GM12878 (cell line): ENCODE measurements around the gene GARIN3. TPM values are rescaled to one million over a fixed set of nuclear protein-coding genes. Genes with fewer than 3 reads are reported as not detected.
A peak's percentile ranks its signal among the peaks of the same experiment; 100 is the strongest.

ENCODE experiments used
- ATAC-seq: fragments of 200-7000 bp; cut with Tn5 transposase; 3 replicates; pipeline ENCODE4 v1.9.1; 2020; ENCODE audit warnings: mild to moderate bottlenecking, moderate library complexity
- BruUV-seq: library from RNA; stranded (reverse); fragments of 400-500 nt; replicated peaks from 2 replicates; lab custom pipeline; 2021; lab: Mats Ljungman, UMichigan
- CTCF ChIA-PET: fragments of 300-600 bp; sonication (Branson Sonifier 250); formaldehyde crosslinking; extraction: SDS; loops from one replicate; lab custom pipeline; 2021; ENCODE audit warnings: inconsistent platforms; lab: Yijun Ruan, JAX
- POLR2A ChIA-PET: fragments of 350-600 bp; formaldehyde crosslinking; extraction: SDS; loops from one replicate; lab custom pipeline; 2021; ENCODE audit warnings: inconsistent platforms; lab: Charles Lee
- RAD21 ChIA-PET: fragments of 300-600 bp; sonication (Branson Sonifier 250); formaldehyde crosslinking; loops from one replicate; lab custom pipeline; 2023; ENCODE audit warnings: antibody characterized with exemption; ENCODE audit not compliant: unreplicated experiment; lab: Charles Lee
- SMC1A ChIA-PET: fragments of 300-600 bp; sonication (Branson Sonifier 250); formaldehyde crosslinking; loops from one replicate; lab custom pipeline; 2023; ENCODE audit not compliant: unreplicated experiment, uncharacterized antibody; lab: Charles Lee
- DNase-seq: peaks from one replicate; pipeline ENCODE4 v3.0.0-alpha.2; 2011; ENCODE audit warnings: low read depth, low spot score
- FAIRE-seq: peaks from 3 replicates; lab custom pipeline; 2011; peaks lifted over from hg19 to GRCh38; lab: Jason Lieb, UNC
- H2AFZ ChIP-seq: 2 replicates; pipeline ENCODE4 v1.6.0; 2011; ENCODE audit warnings: low read depth, low read length, control low read depth; ENCODE audit not compliant: control insufficient read depth
- H3K27ac ChIP-seq: 2 replicates; pipeline ENCODE4 v1.5.1; 2011; ENCODE audit warnings: control low read depth; ENCODE audit not compliant: control insufficient read depth, insufficient read depth
- H3K27me3 ChIP-seq, 2 experiments: replicated peaks in 1 of 2; 2 replicates each; pipeline versions ENCODE4 v1.6.0 to v1.6.1; 2011; ENCODE audit warnings: low read length in 1 of 2; ENCODE audit not compliant: control insufficient read depth in 2 of 2, insufficient read depth in 2 of 2
- H3K36me3 ChIP-seq, 2 experiments: 2 replicates each; pipeline ENCODE4 v1.5.1; 2011; ENCODE audit warnings: low read length in 1 of 2; ENCODE audit not compliant: control insufficient read depth in 2 of 2, insufficient read depth in 2 of 2
- H3K4me1 ChIP-seq: 2 replicates; pipeline ENCODE4 v1.6.1; 2011; ENCODE audit warnings: mild to moderate bottlenecking, low read length, moderate library complexity, mixed read lengths; ENCODE audit not compliant: control insufficient read depth, insufficient read depth
- H3K4me2 ChIP-seq: 2 replicates; pipeline ENCODE4 v1.6.0; 2011; ENCODE audit warnings: control low read depth; ENCODE audit not compliant: control insufficient read depth, insufficient read depth
- H3K4me3 ChIP-seq: fragments of 200-600 bp; sonication (generic); 2 replicates; pipeline ENCODE4 v1.5.1; 2016
- H3K79me2 ChIP-seq: 2 replicates; pipeline ENCODE4 v1.6.0; 2011; ENCODE audit warnings: low read length; ENCODE audit not compliant: control insufficient read depth, insufficient read depth
- H3K9ac ChIP-seq: 2 replicates; pipeline ENCODE4 v1.8.0; 2011; ENCODE audit warnings: low read length, control low read depth, mixed read lengths; ENCODE audit not compliant: control insufficient read depth, insufficient read depth
- H3K9me3 ChIP-seq: replicated peaks from 3 replicates; pipeline ENCODE4 v1.5.1; 2011; ENCODE audit warnings: mild to moderate bottlenecking, low read length; ENCODE audit not compliant: control insufficient read depth, insufficient read depth
- H4K20me1 ChIP-seq: 2 replicates; pipeline ENCODE4 v1.6.0; 2011; ENCODE audit not compliant: control insufficient read depth, insufficient read depth
- CREM ChIP-seq: IDR thresholded peaks from 2 replicates; pipeline ENCODE4 v1.6.1; 2014; ENCODE audit warnings: antibody characterized with exemption, low read depth
- RBBP5 ChIP-seq: fragments of 200-600 bp; sonication (generic); conservative IDR thresholded peaks from 2 replicates; pipeline ENCODE4 v1.6.1; 2016
- SIN3A ChIP-seq: IDR thresholded peaks from 2 replicates; pipeline ENCODE4 v1.6.1; 2012; ENCODE audit warnings: low read depth, low read length, improper control_type of control experiment
- ZNF207 ChIP-seq: fragments of 450-650 bp; IDR thresholded peaks from 2 replicates; pipeline ENCODE4 v1.6.1; 2014; ENCODE audit warnings: antibody characterized with exemption, mild to moderate bottlenecking, borderline replicate concordance
- ZNF384 ChIP-seq: IDR thresholded peaks from 2 replicates; pipeline ENCODE4 v1.6.1; 2012; ENCODE audit warnings: low read depth, mild to moderate bottlenecking, low read length, improper control_type of control experiment, borderline replicate concordance
- WGBS: methylation state at CpG from one replicate; pipeline ENCODE4 v1.1.6; 2016; ENCODE audit warnings: low lambda C conversion rate; ENCODE audit not compliant: insufficient replicate concordance, insufficient coverage; ENCODE audit errors: missing lambda C conversion rate; 5-methylcytosine and 5-hydroxymethylcytosine counted together
- in situ Hi-C: fragments of 300-500 bp; cut with MboI; formaldehyde crosslinking; loops from 9 replicates; pipeline ENCODE4 v1.14.3; 2018; ENCODE audit warnings: mixed read lengths
- intact Hi-C: fragments of 100-400 bp; cut with micrococcal nuclease; formaldehyde crosslinking; loops from one replicate; pipeline ENCODE4 v1.14.2; 2022; ENCODE audit not compliant: unreplicated experiment
- polyA plus RNA-seq, 11 experiments: library from polyadenylated mRNA; depleted of rRNA in 4 of 11; unstranded in 6 of 11; stranded (reverse) in 5 of 11; fragments of >200 nt; fragmentation: Nextera tagmentation in 4 of 11; fragmentation: Illumina TruSeq in 1 of 11; extraction: Ambion mirVana in 4 of 11; extraction: Trizol in 1 of 11; gene quantifications; 1 replicate in 1 of 11; 2 replicates in 10 of 11; pipeline versions ENCODE4 v1.2.1 to v1.2.3, GENCODE V29; 2011 to 2016; ENCODE audit warnings: inconsistent platforms in 2 of 11, missing spikeins in 2 of 11, low read depth in 1 of 11
- total RNA-seq, 4 experiments: library from RNA; depleted of rRNA in 3 of 4; stranded (reverse); fragments of >200 nt in 3 of 4; fragmentation: Illumina TruSeq in 1 of 4; extraction: Trizol in 1 of 4; gene quantifications; 2 replicates each; pipeline versions ENCODE4 v1.2.1 to v1.2.3, GENCODE V29; 2013 to 2021
- TF ChIP-seq, protein P1 (sequence below), 3 experiments: IDR thresholded peaks in 2 of 3; conservative IDR thresholded peaks in 1 of 3; 2 replicates each; pipeline ENCODE4 v1.5.1; 2011; ENCODE audit warnings: low read depth in 3 of 3, low read length in 3 of 3, mild to moderate bottlenecking in 3 of 3, control low read depth in 2 of 3, moderate library complexity in 2 of 3, inconsistent platforms in 1 of 3, mixed read lengths in 1 of 3; ENCODE audit not compliant: control insufficient read depth in 2 of 3, insufficient read depth in 1 of 3; ENCODE audit errors: extremely low read depth in 1 of 3
- TF ChIP-seq, protein P2 (sequence below): fragments of 450-650 bp; IDR thresholded peaks from 2 replicates; pipeline ENCODE4 v1.6.1; 2014; ENCODE audit warnings: mild to moderate bottlenecking

Gene GARIN3
- total and polyA plus RNA-seq, 10 of the 15 experiments (the other 5 are each of a cell fraction or from before 2014, with no cell fraction given): 0.15 TPM; not detected in 9

DNA sequence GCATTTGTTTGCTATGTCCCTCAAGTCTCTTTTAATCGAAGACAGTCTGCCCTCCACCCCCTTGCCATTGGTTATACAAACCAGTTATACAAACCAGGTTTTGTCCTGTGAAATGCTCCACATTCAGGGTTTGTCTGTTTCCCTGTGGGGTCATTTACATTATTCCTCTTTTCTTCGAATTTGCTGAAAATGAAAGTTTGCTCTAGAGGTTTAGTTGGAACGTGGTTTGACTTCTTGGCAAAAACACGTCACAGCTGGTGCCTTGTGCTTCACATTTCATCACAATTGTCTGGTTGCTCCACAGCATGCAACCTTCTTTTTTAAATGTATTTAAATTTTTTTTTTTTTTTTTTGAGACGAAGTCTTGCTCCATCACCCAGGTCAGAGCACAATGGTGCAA is 53.1 kb downstream of the GARIN3 start:
- TF ChIP-seq RBBP5 (no peak), ZNF384 (no peak), SIN3A (no peak), ZNF207 (no peak), CREM (no peak)
- TF ChIP-seq, protein P1, sequence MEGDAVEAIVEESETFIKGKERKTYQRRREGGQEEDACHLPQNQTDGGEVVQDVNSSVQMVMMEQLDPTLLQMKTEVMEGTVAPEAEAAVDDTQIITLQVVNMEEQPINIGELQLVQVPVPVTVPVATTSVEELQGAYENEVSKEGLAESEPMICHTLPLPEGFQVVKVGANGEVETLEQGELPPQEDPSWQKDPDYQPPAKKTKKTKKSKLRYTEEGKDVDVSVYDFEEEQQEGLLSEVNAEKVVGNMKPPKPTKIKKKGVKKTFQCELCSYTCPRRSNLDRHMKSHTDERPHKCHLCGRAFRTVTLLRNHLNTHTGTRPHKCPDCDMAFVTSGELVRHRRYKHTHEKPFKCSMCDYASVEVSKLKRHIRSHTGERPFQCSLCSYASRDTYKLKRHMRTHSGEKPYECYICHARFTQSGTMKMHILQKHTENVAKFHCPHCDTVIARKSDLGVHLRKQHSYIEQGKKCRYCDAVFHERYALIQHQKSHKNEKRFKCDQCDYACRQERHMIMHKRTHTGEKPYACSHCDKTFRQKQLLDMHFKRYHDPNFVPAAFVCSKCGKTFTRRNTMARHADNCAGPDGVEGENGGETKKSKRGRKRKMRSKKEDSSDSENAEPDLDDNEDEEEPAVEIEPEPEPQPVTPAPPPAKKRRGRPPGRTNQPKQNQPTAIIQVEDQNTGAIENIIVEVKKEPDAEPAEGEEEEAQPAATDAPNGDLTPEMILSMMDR (IDR thresholded peaks at IDR 0.05 in 2 of 3, conservative IDR thresholded peaks at IDR 0.05 in 1 of 3; ENCODE audit: control insufficient read depth in 2 of 3, extremely low read depth in 1 of 3, insufficient read depth in 1 of 3, low read depth in 3 of 3, low read length in 3 of 3): no peak
- TF ChIP-seq, protein P2, sequence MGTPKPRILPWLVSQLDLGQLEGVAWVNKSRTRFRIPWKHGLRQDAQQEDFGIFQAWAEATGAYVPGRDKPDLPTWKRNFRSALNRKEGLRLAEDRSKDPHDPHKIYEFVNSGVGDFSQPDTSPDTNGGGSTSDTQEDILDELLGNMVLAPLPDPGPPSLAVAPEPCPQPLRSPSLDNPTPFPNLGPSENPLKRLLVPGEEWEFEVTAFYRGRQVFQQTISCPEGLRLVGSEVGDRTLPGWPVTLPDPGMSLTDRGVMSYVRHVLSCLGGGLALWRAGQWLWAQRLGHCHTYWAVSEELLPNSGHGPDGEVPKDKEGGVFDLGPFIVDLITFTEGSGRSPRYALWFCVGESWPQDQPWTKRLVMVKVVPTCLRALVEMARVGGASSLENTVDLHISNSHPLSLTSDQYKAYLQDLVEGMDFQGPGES: no peak
- TF ChIP-seq, all 136 proteins: peak for 0
- 46% methylated on average over 5 of the region's 5 CpGs for WGBS

More for the DNA sequence above, 53.1 kb downstream of the GARIN3 start:
- Histone ChIP-seq H3K4me3 (no peak overlapping the region), H3K9ac (no peak overlapping the region), H3K27ac (no peak overlapping the region), H3K27me3 (no peaks in the 10 kb centered on the region), H3K9me3 (no peaks in the 10 kb centered on the region), H3K79me2 (no peaks in the 10 kb centered on the region; the same call in 1 of the 2 replicates), H3K4me1 (peaks cover 30% of the 10 kb centered on the region), H3K4me2 (no peak overlapping the region), H4K20me1 (no peaks in the 10 kb centered on the region), H2AFZ (peak overlapping the region; percentile 25; the same call in 1 of the 2 replicates), H3K36me3 (no peaks in the 10 kb centered on the region)
- RAD21 ChIA-PET: no interaction called here
- in situ Hi-C loops (no loop called here), intact Hi-C loops (loop anchor here (10.0 kb wide), 1 partner anchor 188 kb away; no protein-coding TSS in a partner anchor)
- no TSS peak for BruUV-seq
- SMC1A ChIA-PET: interaction anchor here (6.2 kb wide), 1 partner anchor 19 kb away, joined by 54 read pairs; no protein-coding TSS in a partner anchor
- POLR2A ChIA-PET: no interaction called here
- no peak for DNase-seq
- no peak for FAIRE-seq
- no peak for ATAC-seq
- CTCF ChIA-PET: no interaction called here

Other genes starting within 250 kb of the GARIN3 start
- 2.7 and 3.7 TPM in 2 replicates for gene TIMD4, start 203.0 kb downstream of the GARIN3 start, total RNA-seq (2014; rRNA removed)
- gene TIMD4, start 203.0 kb downstream of the GARIN3 start, total RNA-seq (2014; rRNA removed; fragmentation: Illumina TruSeq; extraction: Trizol): 1.9 and 2.0 TPM in 2 replicates
- gene TIMD4, start 203.0 kb downstream of the GARIN3 start, total RNA-seq (2021): 2.9 and 4.2 TPM in 2 replicates
- 15.4 and 17.4 TPM in 2 replicates for gene TIMD4, start 203.0 kb downstream of the GARIN3 start, polyA plus RNA-seq (2011; rRNA removed)
- 0.89 and 1.3 TPM in 2 replicates for gene TIMD4, start 203.0 kb downstream of the GARIN3 start, polyA plus RNA-seq (2014; fragmentation: Illumina TruSeq; extraction: Trizol)
- 1 to 10 TPM; 7.6 to 8.5 TPM for gene TIMD4, start 203.0 kb downstream of the GARIN3 start, polyA plus RNA-seq (2014; fragmentation: Nextera tagmentation; extraction: Ambion mirVana)
- 2.4 and 2.8 TPM in 2 replicates for gene TIMD4, start 203.0 kb downstream of the GARIN3 start, polyA plus RNA-seq (2014; rRNA removed)
- 10 to 100 TPM in 1 of 2 experiments, 1 to 10 TPM in 1; 9.4 to 10.6 TPM for gene TIMD4, start 203.0 kb downstream of the GARIN3 start, polyA plus RNA-seq (2016; fragmentation: Nextera tagmentation; extraction: Ambion mirVana)
- gene HAVCR1, start 107.1 kb downstream of the GARIN3 start, total RNA-seq (2014; rRNA removed): 0.45 TPM in 1 of 2 replicates, not detected in the other
- gene HAVCR1, start 107.1 kb downstream of the GARIN3 start, total RNA-seq (2014; rRNA removed; fragmentation: Illumina TruSeq; extraction: Trizol): not detected in 2 replicates
- gene HAVCR1, start 107.1 kb downstream of the GARIN3 start, total RNA-seq (2021): not detected in 2 replicates
- 0.07 and 0.08 TPM in 2 replicates for gene HAVCR1, start 107.1 kb downstream of the GARIN3 start, polyA plus RNA-seq (2011; rRNA removed)
- 0.33 TPM in 1 of 2 replicates, not detected in the other for gene HAVCR1, start 107.1 kb downstream of the GARIN3 start, polyA plus RNA-seq (2014; fragmentation: Illumina TruSeq; extraction: Trizol)
- not detected for gene HAVCR1, start 107.1 kb downstream of the GARIN3 start, polyA plus RNA-seq (2014; fragmentation: Nextera tagmentation; extraction: Ambion mirVana)
- gene HAVCR1, start 107.1 kb downstream of the GARIN3 start, polyA plus RNA-seq (2014; rRNA removed): not detected in 2 replicates
- not detected for gene HAVCR1, start 107.1 kb downstream of the GARIN3 start, polyA plus RNA-seq (2016; fragmentation: Nextera tagmentation; extraction: Ambion mirVana)
- 6.6 and 9.0 TPM in 2 replicates for gene HAVCR2, start 57.2 kb downstream of the GARIN3 start, total RNA-seq (2014; rRNA removed)
- gene HAVCR2, start 57.2 kb downstream of the GARIN3 start, total RNA-seq (2014; rRNA removed; fragmentation: Illumina TruSeq; extraction: Trizol): 7.2 and 7.6 TPM in 2 replicates
- 5.2 and 6.5 TPM in 2 replicates for gene HAVCR2, start 57.2 kb downstream of the GARIN3 start, total RNA-seq (2021)
- gene HAVCR2, start 57.2 kb downstream of the GARIN3 start, polyA plus RNA-seq (2011; rRNA removed): 5.2 and 5.4 TPM in 2 replicates
- gene HAVCR2, start 57.2 kb downstream of the GARIN3 start, polyA plus RNA-seq (2014; fragmentation: Illumina TruSeq; extraction: Trizol): 7.3 and 7.6 TPM in 2 replicates
- 1 to 10 TPM; 7.2 to 7.5 TPM for gene HAVCR2, start 57.2 kb downstream of the GARIN3 start, polyA plus RNA-seq (2014; fragmentation: Nextera tagmentation; extraction: Ambion mirVana)
- gene HAVCR2, start 57.2 kb downstream of the GARIN3 start, polyA plus RNA-seq (2014; rRNA removed): 6.0 and 7.4 TPM in 2 replicates
- 1 to 10 TPM; 5.5 to 6.0 TPM for gene HAVCR2, start 57.2 kb downstream of the GARIN3 start, polyA plus RNA-seq (2016; fragmentation: Nextera tagmentation; extraction: Ambion mirVana)
- 9.3 and 11.7 TPM in 2 replicates for gene MED7, start 23.4 kb downstream of the GARIN3 start, total RNA-seq (2014; rRNA removed)
- 15.8 and 20.7 TPM in 2 replicates for gene MED7, start 23.4 kb downstream of the GARIN3 start, total RNA-seq (2014; rRNA removed; fragmentation: Illumina TruSeq; extraction: Trizol)
- gene MED7, start 23.4 kb downstream of the GARIN3 start, total RNA-seq (2021): 11.0 and 12.3 TPM in 2 replicates
- 22.6 and 36.0 TPM in 2 replicates for gene MED7, start 23.4 kb downstream of the GARIN3 start, polyA plus RNA-seq (2011; rRNA removed)
- gene MED7, start 23.4 kb downstream of the GARIN3 start, polyA plus RNA-seq (2014; fragmentation: Illumina TruSeq; extraction: Trizol): 22.7 and 28.8 TPM in 2 replicates
- 10 to 100 TPM; 42.6 to 47.7 TPM for gene MED7, start 23.4 kb downstream of the GARIN3 start, polyA plus RNA-seq (2014; fragmentation: Nextera tagmentation; extraction: Ambion mirVana)
- 11.3 and 18.1 TPM in 2 replicates for gene MED7, start 23.4 kb downstream of the GARIN3 start, polyA plus RNA-seq (2014; rRNA removed)
- gene MED7, start 23.4 kb downstream of the GARIN3 start, polyA plus RNA-seq (2016; fragmentation: Nextera tagmentation; extraction: Ambion mirVana): 10 to 100 TPM; 30.2 to 35.1 TPM
- 1.1 and 2.4 TPM in 2 replicates for gene ITK, start 14.6 kb upstream of the GARIN3 start, total RNA-seq (2014; rRNA removed)
- gene ITK, start 14.6 kb upstream of the GARIN3 start, total RNA-seq (2014; rRNA removed; fragmentation: Illumina TruSeq; extraction: Trizol): 1.7 and 2.3 TPM in 2 replicates
- gene ITK, start 14.6 kb upstream of the GARIN3 start, total RNA-seq (2021): 0.80 and 1.4 TPM in 2 replicates
- gene ITK, start 14.6 kb upstream of the GARIN3 start, polyA plus RNA-seq (2011; rRNA removed): 0.05 and 0.17 TPM in 2 replicates
- 1.4 and 1.5 TPM in 2 replicates for gene ITK, start 14.6 kb upstream of the GARIN3 start, polyA plus RNA-seq (2014; fragmentation: Illumina TruSeq; extraction: Trizol)
- under 1 TPM; 0.60 to 0.66 TPM for gene ITK, start 14.6 kb upstream of the GARIN3 start, polyA plus RNA-seq (2014; fragmentation: Nextera tagmentation; extraction: Ambion mirVana)
- gene ITK, start 14.6 kb upstream of the GARIN3 start, polyA plus RNA-seq (2014; rRNA removed): 0.57 and 0.91 TPM in 2 replicates
- under 1 TPM; 0.17 to 0.73 TPM for gene ITK, start 14.6 kb upstream of the GARIN3 start, polyA plus RNA-seq (2016; fragmentation: Nextera tagmentation; extraction: Ambion mirVana)
- gene CYFIP2, start 99.9 kb upstream of the GARIN3 start, total RNA-seq (2014; rRNA removed): 105 TPM in 2 replicates
- gene CYFIP2, start 99.9 kb upstream of the GARIN3 start, total RNA-seq (2014; rRNA removed; fragmentation: Illumina TruSeq; extraction: Trizol): 71.3 and 72.6 TPM in 2 replicates
- 157 and 173 TPM in 2 replicates for gene CYFIP2, start 99.9 kb upstream of the GARIN3 start, total RNA-seq (2021)
- gene CYFIP2, start 99.9 kb upstream of the GARIN3 start, polyA plus RNA-seq (2011; rRNA removed): 34.7 and 54.2 TPM in 2 replicates
- gene CYFIP2, start 99.9 kb upstream of the GARIN3 start, polyA plus RNA-seq (2014; fragmentation: Illumina TruSeq; extraction: Trizol): 71.6 and 87.8 TPM in 2 replicates
- gene CYFIP2, start 99.9 kb upstream of the GARIN3 start, polyA plus RNA-seq (2014; fragmentation: Nextera tagmentation; extraction: Ambion mirVana): 10 to 100 TPM; 43.4 to 68.6 TPM
- gene CYFIP2, start 99.9 kb upstream of the GARIN3 start, polyA plus RNA-seq (2014; rRNA removed): 104 and 111 TPM in 2 replicates
- gene CYFIP2, start 99.9 kb upstream of the GARIN3 start, polyA plus RNA-seq (2016; fragmentation: Nextera tagmentation; extraction: Ambion mirVana): 100 to 1,000 TPM; 136 to 138 TPM